ENCODE data around the gene CDH23. TPM values are rescaled to one million over a fixed set of nuclear protein-coding genes. Genes with fewer than 3 reads are reported as not detected.
A peak's percentile ranks its signal among the peaks of the same experiment; 100 is the strongest.

The CDH23 gene
- total and polyA plus RNA-seq, 9 of the 15 experiments (the other 6 are each of a cell fraction or from before 2014, with no cell fraction given) = 0.18 to 1.2 (median 0.47) TPM

- CTCF ChIA-PET (ENCODE audit: low intra/inter-chr PET ratio) = no interaction called here
- ATAC-seq (no peak), FAIRE-seq (no peak), DNase-seq (ENCODE audit: extremely low read depth in 1 of 4, low spot score in 3 of 4) (no peak)
- no peak overlapping the region for H3K4me3 ChIP-seq
- peaks cover 0 to 6% of the 10 kb centered on the region in 2 experiments; a peak in 2 of 5 replicates for H3K27me3 ChIP-seq (ENCODE audit: control insufficient read depth in 2 of 2, insufficient read depth in 2 of 2, low read length in 2 of 2)
- POLR2A ChIA-PET = interaction anchor here (0.6 kb wide), 1 partner anchor 40 kb away, joined by 4 read pairs; no protein-coding TSS in a partner anchor
- H3K4me2 ChIP-seq (ENCODE audit: insufficient read depth, low read length) = no peak overlapping the region
- H3K4me1 ChIP-seq (replicated peaks in 1 of 2; ENCODE audit: control insufficient read depth in 2 of 2, insufficient read depth in 2 of 2, low read length in 2 of 2) = peaks cover 2 to 9% of the 10 kb centered on the region in 2 experiments; a peak in 3 of 5 replicates
- no TSS peak for BruUV-seq (replicated peaks)
- H3K9me3 ChIP-seq (replicated peaks; ENCODE audit: control insufficient read depth, insufficient read depth, low read depth, low read length) = no peaks in the 10 kb centered on the region
- no peak overlapping the region for H3K9ac ChIP-seq (ENCODE audit: insufficient read depth in 1 of 2, low read depth in 2 of 2, low read length in 2 of 2)
- H3K36me3 ChIP-seq (ENCODE audit: control insufficient read depth, insufficient read depth, low read length) = no peaks in the 10 kb centered on the region
- 11% methylated on average over 4 of the region's 4 CpGs for WGBS (ENCODE audit: insufficient coverage, low coverage, missing lambda C conversion rate)
- no peaks in the 10 kb centered on the region for H4K20me1 ChIP-seq (replicated peaks; ENCODE audit: control insufficient read depth, insufficient read depth, low read length)
- intact Hi-C loops (cut with micrococcal nuclease) = no loop called here
- no peak overlapping the region for H3K27ac ChIP-seq (ENCODE audit: extremely low read depth, low read depth, low read length)
- no peaks in the 10 kb centered on the region for H3K79me2 ChIP-seq (ENCODE audit: control insufficient read depth, insufficient read depth, low read length)
- no peaks in the 10 kb centered on the region for H3K9me1 ChIP-seq (ENCODE audit: control insufficient read depth, insufficient read depth, low read length)
- no peak for TF ChIP-seq ETS2 (tag; IDR thresholded peaks at IDR 0.05; ENCODE audit: borderline replicate concordance, poor library complexity, severe bottlenecking)
- in situ Hi-C loops (cut with MboI) = no loop called here
- H2AFZ ChIP-seq (ENCODE audit: low read depth, low read length) = no peak overlapping the region
Measured at GRCh38 chr10:71588685-71589084, 192.0 kb downstream of the CDH23 start.

DNA sequence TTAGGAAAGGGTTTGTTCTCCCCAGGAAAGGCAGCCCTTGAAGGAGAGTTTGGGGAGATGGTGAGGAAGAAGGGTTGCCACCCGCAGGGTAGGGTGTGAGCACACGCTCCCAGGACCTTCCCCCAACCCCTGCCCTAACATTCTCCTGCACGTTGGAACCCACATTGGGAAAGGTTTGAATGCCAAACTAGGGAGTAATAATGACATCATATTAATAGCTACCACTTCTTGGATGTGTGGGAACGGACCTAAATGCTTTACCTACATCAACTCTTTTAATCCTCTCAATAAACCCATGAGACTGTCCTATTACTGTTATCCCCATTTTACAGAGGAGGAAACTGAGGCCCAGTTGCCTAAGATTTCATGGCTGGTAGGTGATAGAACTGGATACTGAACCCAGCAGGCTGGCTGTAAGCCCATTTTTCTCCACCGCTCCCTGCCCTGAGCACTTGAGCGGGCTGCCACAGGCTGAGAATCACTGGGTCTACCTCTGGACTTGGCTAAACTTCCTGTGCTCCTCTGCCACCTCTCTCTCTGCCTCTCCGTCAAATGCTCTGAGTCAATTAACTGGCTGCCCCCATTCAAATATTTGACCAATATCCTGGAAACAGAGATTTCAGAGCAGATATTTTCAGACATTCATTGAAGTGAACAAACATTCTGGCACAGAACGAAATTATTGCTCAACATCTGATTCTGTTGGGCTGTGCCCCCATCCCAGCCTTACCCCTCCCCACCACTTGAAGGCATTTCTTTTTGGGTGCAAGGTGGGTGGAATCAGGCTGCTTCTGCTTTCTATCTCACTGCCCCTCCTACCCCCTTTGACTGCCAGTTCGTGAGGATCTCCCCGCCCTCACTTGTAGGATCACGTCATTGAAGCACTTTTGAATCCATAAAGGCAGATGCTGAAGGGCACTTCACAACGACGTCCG, 193.2 kb downstream of the CDH23 start:
- H3K4me2 ChIP-seq (ENCODE audit: insufficient read depth, low read length) = no peak overlapping the region
- BruUV-seq (replicated peaks) = no TSS peak
- no peaks in the 10 kb centered on the region for H3K36me3 ChIP-seq (ENCODE audit: control insufficient read depth, insufficient read depth, low read length)
- DNase-seq (ENCODE audit: extremely low read depth in 1 of 4, low spot score in 3 of 4) (no peak), FAIRE-seq (no peak), ATAC-seq (no peak)
- no peak overlapping the region for H3K9ac ChIP-seq (ENCODE audit: insufficient read depth in 1 of 2, low read depth in 2 of 2, low read length in 2 of 2)
- no peak overlapping the region for H3K27ac ChIP-seq (ENCODE audit: extremely low read depth, low read depth, low read length)
- peaks cover 0 to 6% of the 10 kb centered on the region in 2 experiments; a peak in 2 of 5 replicates for H3K27me3 ChIP-seq (ENCODE audit: control insufficient read depth in 2 of 2, insufficient read depth in 2 of 2, low read length in 2 of 2)
- H3K4me3 ChIP-seq = no peak overlapping the region
- CTCF ChIA-PET (ENCODE audit: low intra/inter-chr PET ratio) = no interaction called here
- peaks cover 0 to 6% of the 10 kb centered on the region in 2 experiments; a peak in 2 of 5 replicates for H3K4me1 ChIP-seq (replicated peaks in 1 of 2; ENCODE audit: control insufficient read depth in 2 of 2, insufficient read depth in 2 of 2, low read length in 2 of 2)
- no peaks in the 10 kb centered on the region for H3K9me3 ChIP-seq (replicated peaks; ENCODE audit: control insufficient read depth, insufficient read depth, low read depth, low read length)
- H4K20me1 ChIP-seq (replicated peaks; ENCODE audit: control insufficient read depth, insufficient read depth, low read length) = no peaks in the 10 kb centered on the region
- H2AFZ ChIP-seq (ENCODE audit: low read depth, low read length) = no peak overlapping the region
- in situ Hi-C loops (cut with MboI) = no loop called here
- TF ChIP-seq BCL6 (CRISPR knock-in tag; IDR thresholded peaks at IDR 0.05) (no peak), BCOR (IDR thresholded peaks at IDR 0.05) (peak; percentile 58; the same call in 1 of the 2 replicates), RBM25 (IDR thresholded peaks at IDR 0.05; ENCODE audit: low read depth, low read length, severe bottlenecking) (peak; percentile 83), CEBPB (tag; IDR thresholded peaks at IDR 0.05) (peak; percentile 65), TOE1 (IDR thresholded peaks at IDR 0.05; ENCODE audit: borderline replicate concordance) (no peak), TOE1 (CRISPR knock-in tag; IDR thresholded peaks at IDR 0.05; ENCODE audit: borderline replicate concordance, low read depth) (no peak), CEBPG (CRISPR knock-in tag; IDR thresholded peaks at IDR 0.05) (no peak), CEBPG (tag; conservative IDR thresholded peaks at IDR 0.05 in 1 of 2, IDR thresholded peaks at IDR 0.05 in 1 of 2) (peak; percentile 39 to 69; a peak in 1 of 4 replicates), CBX1 (IDR thresholded peaks at IDR 0.05; ENCODE audit: low read depth) (no peak), STAT5B (CRISPR knock-in tag; IDR thresholded peaks at IDR 0.05) (no peak)
- H3K9me1 ChIP-seq (ENCODE audit: control insufficient read depth, insufficient read depth, low read length) = no peaks in the 10 kb centered on the region
- POLR2A ChIA-PET = no interaction called here
- H3K79me2 ChIP-seq (ENCODE audit: control insufficient read depth, insufficient read depth, low read length) = no peaks in the 10 kb centered on the region
- WGBS (ENCODE audit: insufficient coverage, low coverage, missing lambda C conversion rate) = 17% methylated on average over 14 of the region's 14 CpGs
- intact Hi-C loops (cut with micrococcal nuclease) = no loop called here
